Upper lobe of right lung (tissue), 1 donor: ENCODE measurements around the gene CCDC91. TPM values are rescaled to one million over a fixed set of nuclear protein-coding genes. Genes with fewer than 3 reads are reported as not detected.
A peak's percentile ranks its signal among the peaks of the same experiment; 100 is the strongest.

Source experiments
- ATAC-seq: fragments of 200-7000 bp; cut with Tn5 transposase; one replicate; pipeline ENCODE4 v1.9.1; 2020; ENCODE audit warnings: mild to moderate bottlenecking, moderate library complexity
- DNase-seq: peaks from one replicate; pipeline ENCODE4 v3.0.0-alpha.2; 2020
- H3K27ac ChIP-seq: fragments of 200-600 bp; one replicate; pipeline ENCODE4 v1.8.0; 2022
- H3K27me3 ChIP-seq: fragments of 200-600 bp; one replicate; pipeline ENCODE4 v1.8.0; 2022; ENCODE audit warnings: mild to moderate bottlenecking
- H3K36me3 ChIP-seq: fragments of 200-600 bp; one replicate; pipeline ENCODE4 v1.8.0; 2022
- H3K4me1 ChIP-seq: fragments of 200-600 bp; one replicate; pipeline ENCODE4 v1.8.0; 2022
- H3K4me3 ChIP-seq: fragments of 200-600 bp; one replicate; pipeline ENCODE4 v1.8.0; 2022; ENCODE audit warnings: mild to moderate bottlenecking
- H3K9me3 ChIP-seq: fragments of 200-600 bp; one replicate; pipeline ENCODE4 v1.8.0; 2022
- CTCF ChIP-seq: fragments of 200-600 bp; IDR thresholded peaks from one replicate; pipeline ENCODE4 v1.8.0; 2022; ENCODE audit warnings: antibody characterized with exemption
- intact Hi-C: fragments of 100-400 bp; cut with DNase I; formaldehyde crosslinking; loops from one replicate; pipeline ENCODE4 v1.11.0; 2022
- total RNA-seq: library from RNA; stranded (reverse); fragmentation: NEBNext Ultra II Directional; extraction: Animal tissue kit (Norgen Biotek cat#: 25700); gene quantifications from one replicate; pipeline ENCODE4 v1.2.1, GENCODE V29; 2021
- donor health status: DM: no; HTN: yes; CAD: no; lungs with severe emphysema.

Gene CCDC91
- total RNA-seq, 1 donor from 2014 or later, result 33.4 TPM

GRCh38 chr12:28421374-28421773 is 231.1 kb downstream of the CCDC91 start:
- ATAC-seq (no peak), DNase-seq (no peak)
- H3K4me3 ChIP-seq, result no peak overlapping the region
- no peaks in the 10 kb centered on the region for H3K27me3 ChIP-seq
- no peaks in the 10 kb centered on the region for H3K9me3 ChIP-seq
- TF ChIP-seq CTCF, result no peak
- H3K27ac ChIP-seq, result no peak overlapping the region
- H3K36me3 ChIP-seq, result no peaks in the 10 kb centered on the region
- intact Hi-C loops, result no loop called here
- H3K4me1 ChIP-seq, result no peaks in the 10 kb centered on the region

- Histone ChIP-seq H3K36me3 (no peaks in the 10 kb centered on the region), H3K27me3 (no peaks in the 10 kb centered on the region), H3K4me3 (no peak overlapping the region), H3K27ac (no peak overlapping the region), H3K9me3 (no peaks in the 10 kb centered on the region), H3K4me1 (no peaks in the 10 kb centered on the region)
- intact Hi-C loops, result no loop called here
- DNase-seq, result no peak
- peak; percentile 61 for ATAC-seq
- TF ChIP-seq CTCF, result no peak
These were observed 234.7 kb downstream of the CCDC91 start for GRCh38 chr12:28424965-28425364.

- no peak overlapping the region for H3K4me3 ChIP-seq
- no peak for DNase-seq
- no peak for ATAC-seq
- no peaks in the 10 kb centered on the region for H3K9me3 ChIP-seq
- no peak for TF ChIP-seq CTCF
- intact Hi-C loops, result no loop called here
- H3K27me3 ChIP-seq, result no peaks in the 10 kb centered on the region
- no peaks in the 10 kb centered on the region for H3K4me1 ChIP-seq
- no peak overlapping the region for H3K27ac ChIP-seq
- no peaks in the 10 kb centered on the region for H3K36me3 ChIP-seq
These were observed 235.3 kb downstream of the CCDC91 start for GRCh38 chr12:28425526-28425925.

GRCh38 chr12:28427046-28427445 is 236.8 kb downstream of the CCDC91 start:
- H3K27ac ChIP-seq, result no peak overlapping the region
- DNase-seq (no peak), ATAC-seq (no peak)
- no peak overlapping the region for H3K4me3 ChIP-seq
- no peak for TF ChIP-seq CTCF
- H3K4me1 ChIP-seq, result no peaks in the 10 kb centered on the region
- intact Hi-C loops, result no loop called here
- H3K36me3 ChIP-seq, result no peaks in the 10 kb centered on the region
- H3K27me3 ChIP-seq, result no peaks in the 10 kb centered on the region
- H3K9me3 ChIP-seq, result no peaks in the 10 kb centered on the region

GRCh38 chr12:28440081-28440608 is 249.9 kb downstream of the CCDC91 start:
- H3K4me1 ChIP-seq, result no peaks in the 10 kb centered on the region
- no peak for TF ChIP-seq CTCF
- intact Hi-C loops, result no loop called here
- no peak for DNase-seq
- H3K9me3 ChIP-seq, result no peaks in the 10 kb centered on the region
- H3K27ac ChIP-seq, result no peak overlapping the region
- H3K36me3 ChIP-seq, result no peaks in the 10 kb centered on the region
- H3K4me3 ChIP-seq, result no peak overlapping the region
- no peaks in the 10 kb centered on the region for H3K27me3 ChIP-seq
- ATAC-seq, result no peak

- intact Hi-C loops, result no loop called here
These were observed 251.8 kb downstream of the CCDC91 start for GRCh38 chr12:28442101-28442500.

More at GRCh38 chr12:28442101-28442500, 251.8 kb downstream of the CCDC91 start:
- Histone ChIP-seq H3K4me1 (no peaks in the 10 kb centered on the region), H3K27ac (no peak overlapping the region), H3K36me3 (no peaks in the 10 kb centered on the region), H3K4me3 (no peak overlapping the region), H3K27me3 (no peaks in the 10 kb centered on the region), H3K9me3 (no peaks in the 10 kb centered on the region)
- DNase-seq, result no peak
- no peak for ATAC-seq
- no peak for TF ChIP-seq CTCF
